HepG2 (cell line): ENCODE results near the gene MYCBPAP. TPM values are rescaled to one million over a fixed set of nuclear protein-coding genes. Genes with fewer than 3 reads are reported as not detected.

ENCODE experiments used
- EEA1 ChIP-seq: sonication (generic); formaldehyde crosslinking; IDR thresholded peaks from 2 replicates; pipeline ENCODE4 v1.5.1; 2020; ENCODE audit warnings: mild to moderate bottlenecking, missing genetic modification reagents, borderline replicate concordance
- GFI1 ChIP-seq: sonication (generic); formaldehyde crosslinking; IDR thresholded peaks from 2 replicates; pipeline ENCODE4 v1.5.0; 2020; ENCODE audit warnings: missing genetic modification reagents, mild to moderate bottlenecking, borderline replicate concordance
- KDM5A ChIP-seq: fragments of 200-600 bp; sonication (generic); IDR thresholded peaks from 2 replicates; pipeline ENCODE4 v1.7.0; 2018; ENCODE audit warnings: antibody characterized with exemption, mild to moderate bottlenecking, low read length, borderline replicate concordance
- MIER3 ChIP-seq: IDR thresholded peaks from 2 replicates; pipeline ENCODE4 v1.6.1; 2016; ENCODE audit warnings: missing compliant biosample characterization, borderline replicate concordance
- ZBTB1 ChIP-seq: sonication (generic); formaldehyde crosslinking; IDR thresholded peaks from 2 replicates; pipeline ENCODE4 v1.4.0; 2020; ENCODE audit warnings: missing genetic modification reagents, borderline replicate concordance
- ZBTB7B ChIP-seq: sonication (generic); formaldehyde crosslinking; IDR thresholded peaks from 2 replicates; pipeline ENCODE4 v1.4.0; 2020; ENCODE audit warnings: missing genetic modification reagents
- ZNF20 ChIP-seq: sonication (generic); formaldehyde crosslinking; IDR thresholded peaks from 2 replicates; pipeline ENCODE4 v1.4.0; 2020; ENCODE audit warnings: mild to moderate bottlenecking, moderate library complexity, missing genetic modification reagents
- ZNF333 ChIP-seq: sonication (generic); formaldehyde crosslinking; IDR thresholded peaks from 2 replicates; pipeline ENCODE4 v1.4.0; 2020; ENCODE audit warnings: mild to moderate bottlenecking, missing genetic modification reagents, borderline replicate concordance
- polyA plus RNA-seq, 8 experiments: library from polyadenylated mRNA; depleted of rRNA in 3 of 8; stranded (reverse) in 7 of 8; unstranded in 1 of 8; fragments of >200 nt; fragmentation: Illumina TruSeq in 4 of 8; extraction: Trizol in 4 of 8; gene quantifications; 2 replicates each; pipeline versions ENCODE4 v1.2.1 to v1.2.3, GENCODE V29; 2011 to 2016; ENCODE audit warnings: low read depth in 4 of 8, missing spikeins in 1 of 8, mixed read lengths in 1 of 8; ENCODE audit not compliant: insufficient read depth in 1 of 8
- total RNA-seq, 5 experiments: library from RNA; depleted of rRNA; stranded (reverse); fragments of >200 nt; fragmentation: Illumina TruSeq; extraction: Trizol; gene quantifications; 2 replicates each; pipeline ENCODE4 v1.2.3, GENCODE V29; 2016; ENCODE audit warnings: low read depth in 1 of 5
- TF ChIP-seq, protein P1 (sequence below): sonication (generic); formaldehyde crosslinking; IDR thresholded peaks from 2 replicates; pipeline ENCODE4 v1.4.0; 2020; ENCODE audit warnings: missing genetic modification reagents, borderline replicate concordance
- TF ChIP-seq, protein P2 (sequence below): sonication (generic); formaldehyde crosslinking; IDR thresholded peaks from 2 replicates; pipeline ENCODE4 v1.5.0; 2020; ENCODE audit warnings: mild to moderate bottlenecking, missing genetic modification reagents
- TF ChIP-seq, protein P3 (sequence below): sonication (generic); formaldehyde crosslinking; IDR thresholded peaks from 2 replicates; pipeline ENCODE4 v1.8.1; 2023; ENCODE audit warnings: mild to moderate bottlenecking, missing genetic modification reagents, borderline replicate concordance
- TF ChIP-seq, protein P4 (sequence below): IDR thresholded peaks from 2 replicates; pipeline ENCODE4 v1.6.1; 2016; ENCODE audit warnings: control low read depth
- TF ChIP-seq, protein P5 (sequence below): sonication (generic); formaldehyde crosslinking; IDR thresholded peaks from 2 replicates; pipeline ENCODE4 v1.4.0; 2020; ENCODE audit warnings: mild to moderate bottlenecking, missing genetic modification reagents
- TF ChIP-seq, protein P6 (sequence below): sonication (generic); formaldehyde crosslinking; IDR thresholded peaks from 2 replicates; pipeline ENCODE4 v1.4.0; 2020; ENCODE audit warnings: mild to moderate bottlenecking, missing genetic modification reagents

The MYCBPAP gene
- total and polyA plus RNA-seq, 2 of the 13 experiments (the other 11 are each of a cell fraction or from before 2014, with no cell fraction given), result 0.22 to 0.24 TPM

DNA sequence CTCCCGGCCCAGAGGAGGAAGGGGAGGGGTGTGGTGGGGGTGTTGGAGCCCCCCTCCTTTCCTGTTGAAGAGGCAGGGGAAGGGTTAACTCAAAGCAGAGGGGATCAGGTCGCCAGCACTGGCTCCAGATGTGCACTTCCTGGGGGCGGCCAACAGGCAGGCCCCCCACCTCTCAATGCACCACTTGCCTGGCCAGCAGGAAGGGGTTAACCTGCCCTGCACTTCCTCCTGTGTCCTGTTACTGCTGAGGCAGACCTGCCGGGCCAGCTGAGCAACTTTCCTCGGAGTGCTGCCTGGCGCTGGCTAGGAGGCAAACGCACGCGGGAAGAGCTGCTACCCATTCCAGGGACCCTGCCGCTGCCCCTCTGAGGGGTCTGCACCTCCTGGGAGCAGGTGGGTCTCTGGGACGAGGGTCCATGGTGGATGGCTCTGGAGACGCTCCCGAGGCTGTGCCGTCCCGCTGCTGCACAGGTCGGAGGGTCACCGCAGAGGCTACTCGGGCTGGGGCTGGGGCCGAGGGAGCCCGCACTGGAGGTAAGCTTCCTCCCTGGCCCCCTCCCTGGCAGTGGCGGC, 24.3 kb downstream of the MYCBPAP start, which contains the start of gene EPN3 (continued):
- TF ChIP-seq, protein P1, sequence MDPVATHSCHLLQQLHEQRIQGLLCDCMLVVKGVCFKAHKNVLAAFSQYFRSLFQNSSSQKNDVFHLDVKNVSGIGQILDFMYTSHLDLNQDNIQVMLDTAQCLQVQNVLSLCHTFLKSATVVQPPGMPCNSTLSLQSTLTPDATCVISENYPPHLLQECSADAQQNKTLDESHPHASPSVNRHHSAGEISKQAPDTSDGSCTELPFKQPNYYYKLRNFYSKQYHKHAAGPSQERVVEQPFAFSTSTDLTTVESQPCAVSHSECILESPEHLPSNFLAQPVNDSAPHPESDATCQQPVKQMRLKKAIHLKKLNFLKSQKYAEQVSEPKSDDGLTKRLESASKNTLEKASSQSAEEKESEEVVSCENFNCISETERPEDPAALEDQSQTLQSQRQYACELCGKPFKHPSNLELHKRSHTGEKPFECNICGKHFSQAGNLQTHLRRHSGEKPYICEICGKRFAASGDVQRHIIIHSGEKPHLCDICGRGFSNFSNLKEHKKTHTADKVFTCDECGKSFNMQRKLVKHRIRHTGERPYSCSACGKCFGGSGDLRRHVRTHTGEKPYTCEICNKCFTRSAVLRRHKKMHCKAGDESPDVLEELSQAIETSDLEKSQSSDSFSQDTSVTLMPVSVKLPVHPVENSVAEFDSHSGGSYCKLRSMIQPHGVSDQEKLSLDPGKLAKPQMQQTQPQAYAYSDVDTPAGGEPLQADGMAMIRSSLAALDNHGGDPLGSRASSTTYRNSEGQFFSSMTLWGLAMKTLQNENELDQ (CRISPR knock-in tag), result no peak
- no peak for TF ChIP-seq GFI1 (CRISPR knock-in tag)
- TF ChIP-seq, protein P2, sequence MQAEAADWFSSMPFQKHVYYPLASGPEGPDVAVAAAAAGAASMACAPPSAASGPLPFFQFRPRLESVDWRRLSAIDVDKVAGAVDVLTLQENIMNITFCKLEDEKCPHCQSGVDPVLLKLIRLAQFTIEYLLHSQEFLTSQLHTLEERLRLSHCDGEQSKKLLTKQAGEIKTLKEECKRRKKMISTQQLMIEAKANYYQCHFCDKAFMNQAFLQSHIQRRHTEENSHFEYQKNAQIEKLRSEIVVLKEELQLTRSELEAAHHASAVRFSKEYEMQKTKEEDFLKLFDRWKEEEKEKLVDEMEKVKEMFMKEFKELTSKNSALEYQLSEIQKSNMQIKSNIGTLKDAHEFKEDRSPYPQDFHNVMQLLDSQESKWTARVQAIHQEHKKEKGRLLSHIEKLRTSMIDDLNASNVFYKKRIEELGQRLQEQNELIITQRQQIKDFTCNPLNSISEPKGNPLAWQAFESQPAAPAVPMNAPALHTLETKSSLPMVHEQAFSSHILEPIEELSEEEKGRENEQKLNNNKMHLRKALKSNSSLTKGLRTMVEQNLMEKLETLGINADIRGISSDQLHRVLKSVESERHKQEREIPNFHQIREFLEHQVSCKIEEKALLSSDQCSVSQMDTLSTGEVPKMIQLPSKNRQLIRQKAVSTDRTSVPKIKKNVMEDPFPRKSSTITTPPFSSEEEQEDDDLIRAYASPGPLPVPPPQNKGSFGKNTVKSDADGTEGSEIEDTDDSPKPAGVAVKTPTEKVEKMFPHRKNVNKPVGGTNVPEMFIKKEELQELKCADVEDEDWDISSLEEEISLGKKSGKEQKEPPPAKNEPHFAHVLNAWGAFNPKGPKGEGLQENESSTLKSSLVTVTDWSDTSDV (CRISPR knock-in tag), result no peak
- TF ChIP-seq ZNF20 (CRISPR knock-in tag), result no peak
- TF ChIP-seq, protein P3, sequence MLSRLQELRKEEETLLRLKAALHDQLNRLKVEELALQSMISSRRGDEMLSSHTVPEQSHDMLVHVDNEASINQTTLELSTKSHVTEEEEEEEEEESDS (CRISPR knock-in tag), result no peak
- TF ChIP-seq EEA1 (CRISPR knock-in tag), result no peak
- TF ChIP-seq, protein P4, sequence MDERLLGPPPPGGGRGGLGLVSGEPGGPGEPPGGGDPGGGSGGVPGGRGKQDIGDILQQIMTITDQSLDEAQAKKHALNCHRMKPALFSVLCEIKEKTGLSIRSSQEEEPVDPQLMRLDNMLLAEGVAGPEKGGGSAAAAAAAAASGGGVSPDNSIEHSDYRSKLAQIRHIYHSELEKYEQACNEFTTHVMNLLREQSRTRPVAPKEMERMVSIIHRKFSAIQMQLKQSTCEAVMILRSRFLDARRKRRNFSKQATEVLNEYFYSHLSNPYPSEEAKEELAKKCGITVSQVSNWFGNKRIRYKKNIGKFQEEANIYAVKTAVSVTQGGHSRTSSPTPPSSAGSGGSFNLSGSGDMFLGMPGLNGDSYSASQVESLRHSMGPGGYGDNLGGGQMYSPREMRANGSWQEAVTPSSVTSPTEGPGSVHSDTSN (CRISPR knock-in tag), result no peak
- TF ChIP-seq MIER3 (CRISPR knock-in tag), result no peak
- TF ChIP-seq, protein P5, sequence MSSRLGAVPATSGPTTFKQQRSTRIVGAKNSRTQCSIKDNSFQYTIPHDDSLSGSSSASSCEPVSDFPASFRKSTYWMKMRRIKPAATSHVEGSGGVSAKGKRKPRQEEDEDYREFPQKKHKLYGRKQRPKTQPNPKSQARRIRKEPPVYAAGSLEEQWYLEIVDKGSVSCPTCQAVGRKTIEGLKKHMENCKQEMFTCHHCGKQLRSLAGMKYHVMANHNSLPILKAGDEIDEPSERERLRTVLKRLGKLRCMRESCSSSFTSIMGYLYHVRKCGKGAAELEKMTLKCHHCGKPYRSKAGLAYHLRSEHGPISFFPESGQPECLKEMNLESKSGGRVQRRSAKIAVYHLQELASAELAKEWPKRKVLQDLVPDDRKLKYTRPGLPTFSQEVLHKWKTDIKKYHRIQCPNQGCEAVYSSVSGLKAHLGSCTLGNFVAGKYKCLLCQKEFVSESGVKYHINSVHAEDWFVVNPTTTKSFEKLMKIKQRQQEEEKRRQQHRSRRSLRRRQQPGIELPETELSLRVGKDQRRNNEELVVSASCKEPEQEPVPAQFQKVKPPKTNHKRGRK (CRISPR knock-in tag), result no peak
- peak; percentile 54; the same call in 1 of the 2 replicates for TF ChIP-seq ZBTB7B
- TF ChIP-seq ZBTB1 (CRISPR knock-in tag), result no peak
- no peak for TF ChIP-seq ZNF333 (CRISPR knock-in tag)
- no peak for TF ChIP-seq KDM5A
- TF ChIP-seq, protein P6, sequence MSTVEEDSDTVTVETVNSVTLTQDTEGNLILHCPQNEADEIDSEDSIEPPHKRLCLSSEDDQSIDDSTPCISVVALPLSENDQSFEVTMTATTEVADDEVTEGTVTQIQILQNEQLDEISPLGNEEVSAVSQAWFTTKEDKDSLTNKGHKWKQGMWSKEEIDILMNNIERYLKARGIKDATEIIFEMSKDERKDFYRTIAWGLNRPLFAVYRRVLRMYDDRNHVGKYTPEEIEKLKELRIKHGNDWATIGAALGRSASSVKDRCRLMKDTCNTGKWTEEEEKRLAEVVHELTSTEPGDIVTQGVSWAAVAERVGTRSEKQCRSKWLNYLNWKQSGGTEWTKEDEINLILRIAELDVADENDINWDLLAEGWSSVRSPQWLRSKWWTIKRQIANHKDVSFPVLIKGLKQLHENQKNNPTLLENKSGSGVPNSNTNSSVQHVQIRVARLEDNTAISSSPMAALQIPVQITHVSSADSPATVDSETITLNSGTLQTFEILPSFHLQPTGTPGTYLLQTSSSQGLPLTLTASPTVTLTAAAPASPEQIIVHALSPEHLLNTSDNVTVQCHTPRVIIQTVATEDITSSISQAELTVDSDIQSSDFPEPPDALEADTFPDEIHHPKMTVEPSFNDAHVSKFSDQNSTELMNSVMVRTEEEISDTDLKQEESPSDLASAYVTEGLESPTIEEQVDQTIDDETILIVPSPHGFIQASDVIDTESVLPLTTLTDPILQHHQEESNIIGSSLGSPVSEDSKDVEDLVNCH (CRISPR knock-in tag), result no peak
